K562 (cell line): ENCODE data around the gene GNRHR. TPM values are rescaled to one million over a fixed set of nuclear protein-coding genes. Genes with fewer than 3 reads are reported as not detected.

ENCODE experiments used
- ATAC-seq: fragments of 200-7000 bp; cut with Tn5 transposase; 3 replicates; pipeline ENCODE4 v1.9.1; 2020; ENCODE audit warnings: moderate library complexity
- BruUV-seq: library from RNA; stranded (reverse); fragments of 400-500 nt; replicated peaks from 2 replicates; lab custom pipeline; 2021; lab: Mats Ljungman, UMichigan
- CTCF ChIA-PET: fragments of 300-600 bp; formaldehyde crosslinking; extraction: SDS; loops from one replicate; lab custom pipeline; 2021; ENCODE audit warnings: low intra/inter-chr PET ratio; lab: Yijun Ruan, JAX
- POLR2A ChIA-PET: fragments of 300-600, 350-650 bp; sonication (Branson Sonifier 250); formaldehyde crosslinking; extraction: SDS; loops from one replicate; lab custom pipeline; 2021; ENCODE audit warnings: antibody characterized with exemption, inconsistent platforms; lab: Yijun Ruan, JAX
- DNase-seq, 4 experiments: peaks; one replicate each; pipeline versions ENCODE4 v3.0.0 to v3.0.0-alpha.2; 2011 to 2018; ENCODE audit warnings: low spot score in 3 of 4, mixed read lengths in 3 of 4; ENCODE audit errors: extremely low read depth in 1 of 4
- FAIRE-seq: peaks from 2 replicates; lab custom pipeline; 2011; peaks lifted over from hg19 to GRCh38; lab: Jason Lieb, UNC
- H2AFZ ChIP-seq: 2 replicates; pipeline ENCODE4 v1.6.0; 2011; ENCODE audit warnings: low read depth, low read length, control low read depth, inconsistent platforms
- H3K27ac ChIP-seq: fragments of 200-600 bp; 3 replicates; pipeline ENCODE4 v1.8.0; 2011; ENCODE audit warnings: low read depth, mild to moderate bottlenecking, control low read depth, inconsistent platforms, low read length, moderate library complexity, mixed read lengths; ENCODE audit errors: extremely low read depth
- H3K27me3 ChIP-seq, 2 experiments: fragments of 300-600 bp in 1 of 2; 2 replicates in 1 of 2; 3 replicates in 1 of 2; pipeline versions ENCODE4 v1.6.0 to v1.8.0; 2011; ENCODE audit warnings: inconsistent platforms in 2 of 2, low read length in 2 of 2, mild to moderate bottlenecking in 1 of 2, mixed read lengths in 1 of 2, moderate library complexity in 1 of 2; ENCODE audit not compliant: control insufficient read depth in 2 of 2, insufficient read depth in 2 of 2
- H3K36me3 ChIP-seq: fragments of 300-600 bp; 3 replicates; pipeline ENCODE4 v1.8.0; 2011; ENCODE audit warnings: mild to moderate bottlenecking, low read length, inconsistent platforms; ENCODE audit not compliant: control insufficient read depth, insufficient read depth
- H3K4me1 ChIP-seq, 2 experiments: fragments of 200-600 bp in 1 of 2; replicated peaks in 1 of 2; 2 replicates in 1 of 2; 3 replicates in 1 of 2; pipeline versions ENCODE4 v1.5.1 to v1.8.0; 2011; ENCODE audit warnings: inconsistent platforms in 2 of 2, low read length in 2 of 2, mild to moderate bottlenecking in 1 of 2, mixed read lengths in 1 of 2, moderate library complexity in 1 of 2; ENCODE audit not compliant: control insufficient read depth in 2 of 2, insufficient read depth in 2 of 2
- H3K4me2 ChIP-seq: 2 replicates; pipeline ENCODE4 v1.6.1; 2011; ENCODE audit warnings: low read length, control low read depth, inconsistent platforms, mixed read lengths; ENCODE audit not compliant: insufficient read depth
- H3K4me3 ChIP-seq: fragments of 200-600 bp; sonication (generic), shearing (Covaris generic); 2 replicates; pipeline ENCODE4 v1.5.1; 2016; ENCODE audit warnings: control low read depth, inconsistent platforms
- H3K79me2 ChIP-seq: fragments of 200-600 bp; 3 replicates; pipeline ENCODE4 v1.8.0; 2011; ENCODE audit warnings: low read length, inconsistent platforms; ENCODE audit not compliant: control insufficient read depth, insufficient read depth
- H3K9ac ChIP-seq, 2 experiments: 2 replicates each; pipeline versions ENCODE4 v1.6.0 to v1.6.1; 2011; ENCODE audit warnings: low read depth in 2 of 2, low read length in 2 of 2, control low read depth in 1 of 2, inconsistent platforms in 1 of 2, mild to moderate bottlenecking in 1 of 2, mixed read lengths in 1 of 2; ENCODE audit not compliant: insufficient read depth in 1 of 2
- H3K9me1 ChIP-seq: one replicate; pipeline ENCODE4 v1.6.0; 2011; ENCODE audit warnings: inconsistent platforms, mild to moderate bottlenecking, low read length, moderate library complexity; ENCODE audit not compliant: control insufficient read depth, insufficient read depth
- H3K9me3 ChIP-seq: replicated peaks from 2 replicates; pipeline ENCODE4 v1.5.1; 2011; ENCODE audit warnings: low read depth, low read length, inconsistent platforms; ENCODE audit not compliant: control insufficient read depth, insufficient read depth
- H4K20me1 ChIP-seq: replicated peaks from 2 replicates; pipeline ENCODE4 v1.6.1; 2011; ENCODE audit warnings: low read length, inconsistent platforms, mixed read lengths; ENCODE audit not compliant: control insufficient read depth, insufficient read depth
- ASH1L ChIP-seq: fragments of 450-650 bp; IDR thresholded peaks from 2 replicates; pipeline ENCODE4 v1.6.1; 2018; ENCODE audit warnings: borderline replicate concordance, mild to moderate bottlenecking, low read depth; ENCODE audit not compliant: partially characterized antibody
- ATF1 ChIP-seq, 2 experiments: fragments of 450-650 bp in 1 of 2; IDR thresholded peaks; 2 replicates each; pipeline ENCODE4 v1.6.1; 2016; ENCODE audit warnings: missing compliant biosample characterization in 1 of 2, missing genetic modification characterization in 1 of 2
- BDP1 ChIP-seq: IDR thresholded peaks from 3 replicates; pipeline ENCODE4 v1.6.1; 2011; ENCODE audit not compliant: insufficient read length, insufficient read depth
- C11orf30 ChIP-seq: fragments of 450-650 bp; IDR thresholded peaks from 2 replicates; pipeline ENCODE4 v1.6.1; 2016; ENCODE audit warnings: low read depth, mild to moderate bottlenecking
- HDAC3 ChIP-seq: fragments of 450-650 bp; IDR thresholded peaks from 2 replicates; pipeline ENCODE4 v1.6.1; 2018; ENCODE audit warnings: borderline replicate concordance, mild to moderate bottlenecking, moderate library complexity; ENCODE audit not compliant: partially characterized antibody
- MAFF ChIP-seq: IDR thresholded peaks from 2 replicates; pipeline ENCODE4 v1.6.1; 2012; ENCODE audit warnings: low read length, improper control_type of control experiment
- MAFG ChIP-seq: fragments of 450-650 bp; conservative IDR thresholded peaks from 2 replicates; pipeline ENCODE4 v1.6.1; 2016; ENCODE audit warnings: missing genetic modification characterization, missing compliant biosample characterization
- MEF2A ChIP-seq: IDR thresholded peaks from 2 replicates; pipeline ENCODE4 v1.6.1; 2011; ENCODE audit warnings: low read depth, mild to moderate bottlenecking, low read length, moderate library complexity; ENCODE audit not compliant: control insufficient read depth
- MYNN ChIP-seq, 2 experiments: sonication (generic); formaldehyde crosslinking in 1 of 2; IDR thresholded peaks; 2 replicates each; pipeline versions ENCODE4 v1.5.0 to v1.6.1; 2016 to 2020; ENCODE audit warnings: antibody characterized with exemption in 1 of 2, missing genetic modification reagents in 1 of 2
- NCOA6 ChIP-seq: fragments of 450-650 bp; IDR thresholded peaks from 2 replicates; pipeline ENCODE4 v1.6.1; 2017; ENCODE audit warnings: mild to moderate bottlenecking
- SLC30A9 ChIP-seq: fragments of 250-450 bp; sonication (Bioruptor Pico); IDR thresholded peaks from 2 replicates; pipeline ENCODE4 v1.8.0; 2022; ENCODE audit warnings: mild to moderate bottlenecking, moderate library complexity
- SMAD1 ChIP-seq: fragments of 150-350 bp; IDR thresholded peaks from 2 replicates; pipeline ENCODE4 v1.6.1; 2014; ENCODE audit warnings: low read length, low read depth; ENCODE audit not compliant: partially characterized antibody
- SPI1 ChIP-seq: IDR thresholded peaks from 2 replicates; pipeline ENCODE4 v1.6.1; 2011; ENCODE audit warnings: low read depth, low read length, control low read depth, borderline replicate concordance
- ZBTB43 ChIP-seq: sonication (generic); formaldehyde crosslinking; IDR thresholded peaks from 2 replicates; pipeline ENCODE4 v1.8.0; 2023; ENCODE audit warnings: mild to moderate bottlenecking, missing genetic modification reagents
- ZNF175 ChIP-seq: fragments of 200-800 bp; sonication (Bioruptor generic); IDR thresholded peaks from 2 replicates; pipeline ENCODE4 v1.6.1; 2016; ENCODE audit warnings: low read depth, mild to moderate bottlenecking, missing genetic modification characterization, missing compliant biosample characterization
- ZNF197 ChIP-seq: fragments of 200-800 bp; sonication (Bioruptor generic); IDR thresholded peaks from 2 replicates; pipeline ENCODE4 v1.6.1; 2016; ENCODE audit warnings: low read depth, missing genetic modification characterization, missing compliant biosample characterization
- ZNF551 ChIP-seq: fragments of 250-450 bp; sonication (Bioruptor Pico); IDR thresholded peaks from 2 replicates; pipeline ENCODE4 v1.5.0; 2021; ENCODE audit warnings: mild to moderate bottlenecking, moderate library complexity
- in situ Hi-C: fragments of 300-500 bp; cut with MboI; formaldehyde crosslinking; loops from 4 replicates; pipeline ENCODE4 v1.15.0; 2018; ENCODE audit warnings: inconsistent platforms, mixed read lengths
- intact Hi-C: fragments of 100-400 bp; cut with micrococcal nuclease; formaldehyde crosslinking; loops from 2 replicates; pipeline ENCODE4 v1.14.2; 2022
- polyA plus RNA-seq, 8 experiments: library from polyadenylated mRNA; depleted of rRNA in 4 of 8; stranded (reverse) in 5 of 8; unstranded in 3 of 8; fragments of >200 nt; fragmentation: Nextera tagmentation in 2 of 8; fragmentation: Illumina TruSeq in 1 of 8; extraction: Ambion mirVana in 2 of 8; extraction: Trizol in 1 of 8; gene quantifications; 2 replicates each; pipeline versions ENCODE4 v1.2.1 to v1.2.3, GENCODE V29; 2011 to 2014; ENCODE audit warnings: inconsistent platforms in 1 of 8, missing spikeins in 1 of 8
- total RNA-seq, 7 experiments: library from RNA; depleted of rRNA in 6 of 7; stranded (reverse); fragments of >200 nt in 6 of 7; fragmentation: Illumina TruSeq in 2 of 7; extraction: Trizol in 2 of 7; gene quantifications; 2 replicates each; pipeline versions ENCODE4 v1.2.1 to v1.2.3, GENCODE V29; 2011 to 2021; ENCODE audit warnings: low replicate concordance in 1 of 7
- TF ChIP-seq, protein P1 (sequence below): fragments of 250-450 bp; sonication (Bioruptor Pico); IDR thresholded peaks from 2 replicates; pipeline ENCODE4 v1.5.0; 2020; ENCODE audit warnings: mild to moderate bottlenecking
- TF ChIP-seq, protein P2 (sequence below): IDR thresholded peaks from 2 replicates; pipeline ENCODE4 v1.6.1; 2016; ENCODE audit warnings: missing genetic modification characterization, missing compliant biosample characterization

Gene GNRHR
- total and polyA plus RNA-seq, 9 of the 15 experiments (the other 6 are each of a cell fraction or from before 2014, with no cell fraction given) = 0.06 to 0.13 TPM; not detected in 7

DNA sequence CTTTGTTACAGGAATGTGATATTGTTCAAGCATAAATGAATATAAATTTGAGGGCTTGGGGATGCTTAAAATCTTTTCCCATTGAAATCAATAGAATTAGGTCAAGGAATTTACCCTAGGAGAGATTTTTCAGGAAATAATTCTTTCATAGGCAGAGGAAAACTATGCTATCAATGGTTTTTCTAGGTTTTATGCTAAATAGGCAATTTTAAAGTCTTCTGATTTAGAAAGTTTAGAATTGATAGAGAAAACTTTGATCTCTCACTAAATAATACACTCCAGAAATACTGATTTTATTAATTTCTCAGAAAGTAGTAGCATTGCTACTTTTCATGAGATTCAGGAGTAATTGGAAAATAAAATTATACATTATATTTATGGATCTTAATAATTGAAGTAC lies 36.5 kb upstream of the GNRHR start:
- no TSS peak for BruUV-seq
- ATAC-seq (no peak), FAIRE-seq (no peak), DNase-seq (no peak)
- H2AFZ ChIP-seq = no peak overlapping the region
- no peaks in the 10 kb centered on the region for H3K27me3 ChIP-seq
- in situ Hi-C loops (no loop called here), intact Hi-C loops (no loop called here)
- H3K9me3 ChIP-seq = no peaks in the 10 kb centered on the region
- CTCF ChIA-PET = no interaction called here
- H3K4me2 ChIP-seq = no peak overlapping the region
- no peaks in the 10 kb centered on the region for H3K79me2 ChIP-seq
- no peaks in the 10 kb centered on the region for H3K36me3 ChIP-seq
- no peak overlapping the region for H3K9ac ChIP-seq
- no peaks in the 10 kb centered on the region for H4K20me1 ChIP-seq
- H3K4me3 ChIP-seq = no peak overlapping the region
- POLR2A ChIA-PET = no interaction called here
- no peaks in the 10 kb centered on the region for H3K9me1 ChIP-seq
- no peaks in the 10 kb centered on the region for H3K4me1 ChIP-seq
- H3K27ac ChIP-seq = no peak overlapping the region
- TF ChIP-seq, protein P1, sequence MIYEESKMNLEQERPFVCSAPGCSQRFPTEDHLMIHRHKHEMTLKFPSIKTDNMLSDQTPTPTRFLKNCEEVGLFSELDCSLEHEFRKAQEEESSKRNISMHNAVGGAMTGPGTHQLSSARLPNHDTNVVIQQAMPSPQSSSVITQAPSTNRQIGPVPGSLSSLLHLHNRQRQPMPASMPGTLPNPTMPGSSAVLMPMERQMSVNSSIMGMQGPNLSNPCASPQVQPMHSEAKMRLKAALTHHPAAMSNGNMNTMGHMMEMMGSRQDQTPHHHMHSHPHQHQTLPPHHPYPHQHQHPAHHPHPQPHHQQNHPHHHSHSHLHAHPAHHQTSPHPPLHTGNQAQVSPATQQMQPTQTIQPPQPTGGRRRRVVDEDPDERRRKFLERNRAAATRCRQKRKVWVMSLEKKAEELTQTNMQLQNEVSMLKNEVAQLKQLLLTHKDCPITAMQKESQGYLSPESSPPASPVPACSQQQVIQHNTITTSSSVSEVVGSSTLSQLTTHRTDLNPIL (CRISPR knock-in tag) = no peak
- TF ChIP-seq SPI1 (no peak), ATF1 (CRISPR knock-in tag; IDR thresholded peaks at IDR 0.05) (no peak), ATF1 (tag; IDR thresholded peaks at IDR 0.05) (no peak), ZBTB43 (no peak), ZNF197 (no peak), SLC30A9 (no peak), SMAD1 (no peak), MAFF (peak; percentile 26; the same call in 1 of the 2 replicates), HDAC3 (no peak), MEF2A (no peak), MYNN (IDR thresholded peaks at IDR 0.05) (no peak), MYNN (CRISPR knock-in tag; IDR thresholded peaks at IDR 0.05) (no peak), MAFG (tag) (0 out of 2 replicates have a peak, but pooled peaks have one; percentile 9), ZNF551 (no peak), BDP1 (no peak), NCOA6 (no peak), ASH1L (no peak), ZNF175 (CRISPR knock-in tag) (no peak), C11orf30 (peak; percentile 48)
- TF ChIP-seq, protein P2, sequence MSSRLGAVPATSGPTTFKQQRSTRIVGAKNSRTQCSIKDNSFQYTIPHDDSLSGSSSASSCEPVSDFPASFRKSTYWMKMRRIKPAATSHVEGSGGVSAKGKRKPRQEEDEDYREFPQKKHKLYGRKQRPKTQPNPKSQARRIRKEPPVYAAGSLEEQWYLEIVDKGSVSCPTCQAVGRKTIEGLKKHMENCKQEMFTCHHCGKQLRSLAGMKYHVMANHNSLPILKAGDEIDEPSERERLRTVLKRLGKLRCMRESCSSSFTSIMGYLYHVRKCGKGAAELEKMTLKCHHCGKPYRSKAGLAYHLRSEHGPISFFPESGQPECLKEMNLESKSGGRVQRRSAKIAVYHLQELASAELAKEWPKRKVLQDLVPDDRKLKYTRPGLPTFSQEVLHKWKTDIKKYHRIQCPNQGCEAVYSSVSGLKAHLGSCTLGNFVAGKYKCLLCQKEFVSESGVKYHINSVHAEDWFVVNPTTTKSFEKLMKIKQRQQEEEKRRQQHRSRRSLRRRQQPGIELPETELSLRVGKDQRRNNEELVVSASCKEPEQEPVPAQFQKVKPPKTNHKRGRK (tag) = no peak
